Spinal cord (tissue), 10 donors: ENCODE data around the gene LRFN4. TPM values are rescaled to one million over a fixed set of nuclear protein-coding genes. Genes with fewer than 3 reads are reported as not detected.

Experiments
- DNase-seq, 6 donors: peaks; one replicate each; pipeline versions ENCODE4 v3.0.0 to v3.0.0-alpha.2; 2013 to 2015; ENCODE audit warnings: low spot score in 6 of 6, low read depth in 4 of 6
- H3K27ac ChIP-seq: one replicate; pipeline ENCODE4 v1.5.1; 2013; ENCODE audit warnings: low read depth, low read length, control low read depth
- H3K27me3 ChIP-seq: one replicate; pipeline ENCODE4 v1.6.1; 2013; ENCODE audit warnings: low read length; ENCODE audit not compliant: control insufficient read depth, insufficient read depth
- H3K36me3 ChIP-seq: one replicate; pipeline ENCODE4 v1.6.1; 2013; ENCODE audit warnings: low read length; ENCODE audit not compliant: control insufficient read depth, insufficient read depth
- H3K4me1 ChIP-seq: one replicate; pipeline ENCODE4 v1.6.1; 2013; ENCODE audit warnings: low read length; ENCODE audit not compliant: control insufficient read depth, insufficient read depth
- H3K4me3 ChIP-seq: one replicate; pipeline ENCODE4 v1.5.1; 2013; ENCODE audit warnings: low read depth, low read length, control low read depth
- H3K9me3 ChIP-seq: one replicate; pipeline ENCODE4 v1.6.1; 2013; ENCODE audit warnings: low read length; ENCODE audit not compliant: control insufficient read depth, insufficient read depth
- WGBS: methylation state at CpG from one replicate; pipeline ENCODE4 v1.1.5; 2013; ENCODE audit warnings: missing lambda C conversion rate; ENCODE audit not compliant: insufficient coverage; 5-methylcytosine and 5-hydroxymethylcytosine counted together
- polyA plus RNA-seq, 2 donors: library from polyadenylated mRNA; unstranded; fragments of 120-200 nt; gene quantifications; one replicate each; pipeline ENCODE4 v1.2.1, GENCODE V29; 2013; ENCODE audit not compliant: insufficient read length in 2 of 2
- total RNA-seq, 2 donors: library from RNA; depleted of rRNA in 1 of 2; stranded (reverse); fragments of 120-200 nt in 1 of 2; fragments of >200 nt in 1 of 2; gene quantifications; one replicate each; pipeline versions ENCODE4 v1.2.3 to v1.2.4, GENCODE V29; 2013 to 2014
- donor health status: healthy.

LRFN4 gene
- total and polyA plus RNA-seq, 4 donors: 17.8 to 76.9 (median 59.4) TPM

DNA sequence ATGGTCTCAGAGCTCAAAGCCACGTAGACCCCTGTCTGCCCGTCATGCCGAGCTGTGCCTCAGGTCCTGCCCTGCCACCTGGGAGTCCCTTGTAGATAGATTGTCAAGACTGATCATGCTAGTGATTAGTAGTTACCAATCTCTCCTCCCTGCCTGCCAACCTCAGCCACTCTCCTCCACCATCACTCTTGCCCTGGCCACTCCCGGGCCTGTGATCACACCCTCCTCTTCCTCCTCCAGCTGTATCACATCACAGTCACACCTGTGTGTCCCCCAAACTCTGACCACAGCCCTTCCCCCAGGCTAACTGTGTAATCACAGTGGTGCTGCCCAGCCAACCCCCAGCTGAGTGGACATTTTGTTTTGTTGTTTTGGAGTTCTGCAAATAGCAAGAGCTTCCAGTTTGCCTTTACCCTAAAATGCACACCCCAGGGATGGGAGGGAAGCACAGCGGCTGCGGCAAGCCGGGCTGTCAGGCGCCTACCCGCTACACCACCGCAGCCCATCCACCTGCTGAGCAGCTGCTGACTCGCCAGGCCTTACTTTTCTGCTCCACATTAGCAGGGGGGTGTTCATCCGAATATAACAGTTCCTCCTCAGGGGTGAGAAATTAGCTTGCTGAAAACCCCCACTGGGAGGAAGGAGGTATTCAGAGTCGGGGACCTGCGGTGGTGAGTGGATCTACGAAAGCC lies 45.8 kb downstream of the LRFN4 start:
- H3K9me3 ChIP-seq: no peaks in the 10 kb centered on the region
- H3K4me1 ChIP-seq: peaks cover 37% of the 10 kb centered on the region
- H3K27me3 ChIP-seq: no peaks in the 10 kb centered on the region
- H3K36me3 ChIP-seq: peaks cover 2% of the 10 kb centered on the region
- DNase-seq: no peak
- WGBS: 71% methylated on average over 2 of the region's 15 CpGs
- H3K27ac ChIP-seq: no peak overlapping the region
- no peak overlapping the region for H3K4me3 ChIP-seq

- peaks cover 48% of the 10 kb centered on the region for H3K4me1 ChIP-seq
- peaks cover 2% of the 10 kb centered on the region for H3K36me3 ChIP-seq
- WGBS: 97% methylated on average over 3 of the region's 3 CpGs
- H3K27me3 ChIP-seq: no peaks in the 10 kb centered on the region
- H3K9me3 ChIP-seq: no peaks in the 10 kb centered on the region
- no peak for DNase-seq
- H3K4me3 ChIP-seq: no peak overlapping the region
- no peak overlapping the region for H3K27ac ChIP-seq
These were observed 47.2 kb downstream of the LRFN4 start for GRCh38 chr11:66904055-66904454.

GRCh38 chr11:66904561-66904960 lies 47.7 kb downstream of the LRFN4 start:
- Histone ChIP-seq H3K27ac (no peak overlapping the region), H3K27me3 (no peaks in the 10 kb centered on the region), H3K9me3 (no peaks in the 10 kb centered on the region), H3K4me1 (peaks cover 49% of the 10 kb centered on the region), H3K36me3 (peaks cover 2% of the 10 kb centered on the region), H3K4me3 (no peak overlapping the region)
- no CpG with 5 or more reads among the region's 6 CpGs for WGBS
- no peak for DNase-seq

GRCh38 chr11:66904981-66905521 lies 48.2 kb downstream of the LRFN4 start:
- H3K27ac ChIP-seq: peak overlapping the region; percentile 26
- no peaks in the 10 kb centered on the region for H3K9me3 ChIP-seq
- H3K36me3 ChIP-seq: peaks cover 2% of the 10 kb centered on the region
- no peaks in the 10 kb centered on the region for H3K27me3 ChIP-seq
- no peak for DNase-seq
- WGBS: 64% methylated on average over 3 of the region's 8 CpGs
- peaks cover 49% of the 10 kb centered on the region for H3K4me1 ChIP-seq
- no peak overlapping the region for H3K4me3 ChIP-seq

DNA sequence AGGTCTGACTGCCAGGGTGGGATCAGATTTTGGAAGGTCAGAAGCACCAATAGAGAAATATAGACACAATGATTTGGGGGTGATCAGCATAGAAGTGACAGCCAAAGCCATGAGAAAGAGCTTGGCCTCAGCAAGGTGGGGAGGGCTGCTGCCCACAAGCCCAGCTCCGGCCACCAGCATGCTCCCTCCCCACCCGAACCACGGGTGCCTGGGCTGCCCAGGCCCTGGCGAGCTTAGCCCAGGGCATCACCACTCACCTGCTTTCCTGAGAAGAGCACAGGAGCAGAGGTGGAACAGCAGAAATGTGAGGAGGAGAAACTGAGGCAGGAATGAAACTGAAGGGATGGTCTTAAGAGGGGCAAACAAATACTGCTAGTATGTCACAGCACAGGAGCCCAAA lies 48.8 kb downstream of the LRFN4 start:
- Histone ChIP-seq H3K27me3 (no peaks in the 10 kb centered on the region), H3K4me1 (peaks cover 49% of the 10 kb centered on the region), H3K9me3 (no peaks in the 10 kb centered on the region), H3K27ac (no peak overlapping the region), H3K36me3 (peaks cover 2% of the 10 kb centered on the region), H3K4me3 (no peak overlapping the region)
- 88% methylated on average over 3 of the region's 4 CpGs for WGBS
- DNase-seq: no peak

DNA sequence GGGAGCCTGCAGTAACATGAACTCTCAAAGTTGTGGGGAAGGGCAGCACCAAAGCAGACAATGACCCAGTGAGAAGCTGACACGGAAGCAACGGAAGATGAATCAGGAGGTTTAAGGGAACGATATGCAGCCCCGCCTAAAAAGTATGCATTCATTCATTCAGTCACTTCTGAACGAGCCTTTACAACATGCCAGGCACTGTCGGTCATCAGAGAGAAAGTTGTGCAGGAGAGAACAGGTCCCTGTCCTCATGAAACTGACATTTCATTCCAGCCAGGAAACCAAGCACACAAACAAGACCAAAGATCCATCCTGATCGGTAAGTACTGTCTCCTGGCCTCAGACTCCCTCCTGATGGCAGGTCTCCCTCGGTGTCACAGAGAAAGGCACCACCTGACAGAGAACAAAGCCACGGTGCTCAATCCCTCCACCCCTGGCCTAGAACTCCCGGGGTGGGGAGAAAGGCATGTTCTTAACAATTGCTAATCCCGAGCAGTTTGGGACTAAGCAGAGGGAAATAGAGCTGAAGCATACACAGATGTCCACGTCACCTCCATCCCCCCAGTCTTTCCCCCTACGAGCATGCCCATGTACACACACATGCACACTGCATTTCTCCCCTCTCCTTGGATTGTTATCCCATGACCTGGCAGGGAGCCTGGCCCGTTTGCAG lies 49.3 kb downstream of the LRFN4 start:
- no peaks in the 10 kb centered on the region for H3K27me3 ChIP-seq
- peak overlapping the region; percentile 67 for H3K27ac ChIP-seq
- WGBS: 68% methylated on average over 9 of the region's 14 CpGs

DNA sequence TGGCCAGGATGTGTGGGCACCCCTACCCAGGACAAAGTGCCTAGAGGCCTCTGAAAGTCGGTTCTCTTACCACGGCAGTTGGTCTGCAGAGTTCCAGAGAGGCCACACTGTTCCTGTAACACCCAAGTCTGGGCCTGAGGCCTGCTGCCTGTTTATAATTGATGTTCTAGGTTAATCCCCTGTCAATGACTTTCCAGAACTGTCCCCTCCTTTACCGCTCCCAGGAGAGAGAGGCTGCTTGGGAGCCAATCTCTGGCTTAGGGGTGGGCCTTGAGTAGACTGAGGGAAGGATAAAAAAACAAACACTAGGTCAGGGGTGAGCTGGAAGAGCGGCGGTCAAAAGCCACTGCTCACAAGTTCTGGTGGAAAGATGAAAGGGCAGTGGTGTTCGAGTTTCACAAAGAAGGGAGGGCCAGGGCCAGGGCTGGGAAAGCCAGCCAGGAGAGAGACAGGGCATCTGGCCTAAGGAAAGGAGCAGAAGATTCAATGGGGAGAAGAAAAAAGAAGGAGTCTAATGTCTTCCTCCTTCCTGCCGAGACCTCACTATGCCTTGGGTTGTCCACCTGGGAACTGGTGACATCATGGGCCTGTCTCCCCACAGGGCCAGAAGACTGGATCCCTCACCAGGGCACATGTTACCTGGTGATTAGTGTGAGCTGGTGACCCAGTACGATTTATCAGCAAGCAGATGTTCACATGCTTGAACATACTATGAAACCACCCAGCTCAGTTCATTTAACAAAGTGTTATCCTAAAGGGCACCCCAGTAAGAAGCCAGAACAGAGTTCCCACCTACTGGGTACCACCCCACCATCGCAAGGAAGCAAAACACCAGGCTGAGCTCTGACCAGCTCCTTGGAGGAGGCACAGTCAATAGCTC lies 51.1 kb downstream of the LRFN4 start:
- Histone ChIP-seq H3K27ac (peak overlapping the region; percentile 50), H3K9me3 (no peaks in the 10 kb centered on the region), H3K36me3 (peaks cover 2% of the 10 kb centered on the region), H3K27me3 (no peaks in the 10 kb centered on the region), H3K4me1 (peaks cover 52% of the 10 kb centered on the region), H3K4me3 (no peak overlapping the region)
- DNase-seq: no peak
- whole genome bisulfite sequencing: 59% methylated on average over 5 of the region's 9 CpGs

More for the DNA sequence above, 49.3 kb downstream of the LRFN4 start:
- Histone ChIP-seq H3K4me1 (peaks cover 46% of the 10 kb centered on the region), H3K9me3 (no peaks in the 10 kb centered on the region), H3K4me3 (no peak overlapping the region), H3K36me3 (peaks cover 2% of the 10 kb centered on the region)
- peak in 1 of 6 donors; percentile 66 for DNase-seq

DNA sequence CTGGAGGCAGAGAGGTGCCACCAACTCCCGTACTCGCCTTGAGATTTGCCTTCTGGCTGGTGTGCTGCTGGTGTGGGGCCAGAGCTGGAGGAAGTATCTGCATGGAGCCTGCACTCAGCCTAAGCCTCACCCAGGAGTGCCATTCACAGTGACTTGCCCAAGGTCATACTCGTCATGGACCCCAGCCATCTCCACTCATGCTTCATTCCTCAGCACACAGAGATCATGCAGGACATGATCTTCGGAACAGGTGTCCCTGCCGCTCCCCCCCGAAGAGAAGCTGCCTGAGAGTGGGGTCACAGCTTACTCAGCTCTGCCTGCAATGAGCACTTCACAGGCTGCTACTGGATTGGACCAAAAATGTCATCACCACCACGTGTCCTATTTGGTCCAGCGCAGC lies 52.3 kb downstream of the LRFN4 start:
- H3K27ac ChIP-seq: no peak overlapping the region
- 96% methylated on average over 8 of the region's 8 CpGs for WGBS
- H3K9me3 ChIP-seq: no peaks in the 10 kb centered on the region
- no peaks in the 10 kb centered on the region for H3K27me3 ChIP-seq
- peaks cover 2% of the 10 kb centered on the region for H3K36me3 ChIP-seq
- H3K4me1 ChIP-seq: peaks cover 63% of the 10 kb centered on the region
- H3K4me3 ChIP-seq: no peak overlapping the region
- DNase-seq: no peak

DNA sequence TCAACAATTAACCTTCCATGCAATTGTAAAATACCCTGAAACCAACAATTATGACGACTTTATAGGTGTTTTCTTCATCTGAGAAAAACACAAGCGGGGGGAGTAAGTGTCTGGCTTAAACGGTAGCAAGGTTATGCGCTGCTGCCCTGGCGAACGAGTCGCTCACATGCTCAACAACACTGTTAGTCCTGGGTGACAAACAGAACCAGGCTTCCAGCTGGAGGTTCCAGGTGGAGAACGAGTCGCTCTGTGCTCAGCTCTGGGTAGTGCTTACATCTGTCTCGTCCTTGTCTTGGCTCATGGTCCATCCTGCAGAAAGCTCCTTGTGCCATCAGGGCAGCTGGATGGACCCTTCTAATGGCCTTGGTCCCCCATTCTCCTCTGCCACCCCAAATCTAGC lies 53.2 kb downstream of the LRFN4 start:
- WGBS: 85% methylated on average over 9 of the region's 10 CpGs
- H3K36me3 ChIP-seq: peaks cover 2% of the 10 kb centered on the region

More for the DNA sequence above, 53.2 kb downstream of the LRFN4 start:
- Histone ChIP-seq H3K27me3 (no peaks in the 10 kb centered on the region), H3K27ac (no peak overlapping the region), H3K9me3 (no peaks in the 10 kb centered on the region), H3K4me3 (no peak overlapping the region), H3K4me1 (peaks cover 70% of the 10 kb centered on the region)
- no peak for DNase-seq
